Heart left ventricle (tissue), 16 donors: ENCODE measurements around the gene DOCK4. TPM values are rescaled to one million over a fixed set of nuclear protein-coding genes. Genes with fewer than 3 reads are reported as not detected.

Experiments
- ATAC-seq, 4 donors: fragments of 200-7000 bp; cut with Tn5 transposase; one replicate each; pipeline ENCODE4 v1.9.1; 2020 to 2022; ENCODE audit warnings: moderate library complexity in 4 of 4, mild to moderate bottlenecking in 3 of 4, moderate number of reproducible peaks in 1 of 4
- DNase-seq, 5 donors: peaks; one replicate each; pipeline ENCODE4 v3.0.0-alpha.2; 2020
- H3K27ac ChIP-seq, 12 donors: fragments of 200-600 bp; sonication (generic) in 4 of 12; one replicate each; pipeline versions ENCODE4 v1.5.0 to v1.8.0; 2016 to 2022; ENCODE audit warnings: mild to moderate bottlenecking in 2 of 12
- H3K27me3 ChIP-seq, 9 donors: fragments of 200-600 bp; sonication (generic) in 2 of 9; one replicate each; pipeline versions ENCODE4 v1.5.1 to v1.8.0; 2016 to 2022; ENCODE audit warnings: mild to moderate bottlenecking in 3 of 9
- H3K36me3 ChIP-seq, 9 donors: fragments of 200-600 bp; sonication (generic) in 2 of 9; one replicate each; pipeline versions ENCODE4 v1.5.0 to v1.8.0; 2018 to 2022; ENCODE audit warnings: mild to moderate bottlenecking in 2 of 9
- H3K4me1 ChIP-seq, 12 donors: fragments of 200-600 bp; sonication (generic) in 4 of 12; one replicate each; pipeline versions ENCODE4 v1.5.0 to v1.8.0; 2016 to 2022; ENCODE audit warnings: mild to moderate bottlenecking in 3 of 12
- H3K4me3 ChIP-seq, 12 donors: fragments of 200-600 bp; sonication (generic) in 4 of 12; one replicate each; pipeline versions ENCODE4 v1.5.0 to v1.8.0; 2017 to 2022; ENCODE audit warnings: mild to moderate bottlenecking in 9 of 12, moderate library complexity in 4 of 12
- H3K9me3 ChIP-seq, 12 donors: fragments of 200-600 bp; sonication (generic) in 4 of 12; one replicate each; pipeline versions ENCODE4 v1.5.0 to v1.8.0; 2016 to 2022; ENCODE audit warnings: mild to moderate bottlenecking in 1 of 12
- CTCF ChIP-seq, 12 donors: fragments of 200-600 bp; sonication (generic) in 4 of 12; IDR thresholded peaks; one replicate each; pipeline versions ENCODE4 v1.5.0 to v1.8.0; 2018 to 2022; ENCODE audit warnings: antibody characterized with exemption in 12 of 12, mild to moderate bottlenecking in 5 of 12
- POLR2A ChIP-seq, 2 donors: fragments of 450-650 bp; IDR thresholded peaks; one replicate each; pipeline ENCODE4 v1.6.1; 2017; ENCODE audit warnings: antibody characterized with exemption in 2 of 2, mild to moderate bottlenecking in 2 of 2, moderate library complexity in 2 of 2
- WGBS, 4 donors: extraction: QIAGEN DNeasy Blood & Tissue Kit in 2 of 4; methylation state at CpG; one replicate each; pipeline versions ENCODE4 v1.1.5 to v1.1.7; 2013 to 2018; 5-methylcytosine and 5-hydroxymethylcytosine counted together
- intact Hi-C, 10 donors: fragments of 100-400 bp; cut with DNase I; formaldehyde crosslinking; loops; one replicate each; pipeline versions ENCODE4 v1.11.1 to v1.14.2; 2022
- polyA plus RNA-seq, 2 donors: library from polyadenylated mRNA; stranded (reverse); fragments of 200-250 nt; gene quantifications; one replicate each; pipeline ENCODE4 v1.2.3, GENCODE V29; 2013
- total RNA-seq, 9 donors: library from RNA; depleted of rRNA in 2 of 9; stranded (reverse); fragments of >200 nt in 2 of 9; fragmentation: NEBNext Ultra II Directional in 3 of 9; extraction: Animal tissue kit (Norgen Biotek cat#: 25700) in 3 of 9; gene quantifications; one replicate each; pipeline versions ENCODE4 v1.1.0 to v1.2.4, GENCODE V29; 2016 to 2023
- donor health status: ischemic (EF 13 %, LVEDD 7.1; RV severe dilation, severe dysfunction).
- donor health status: healthy with polysubstance abuse.
- donor health status: DM: no; HTN: yes; CAD: no.
- donor health status: DM: no; HTN: no; CAD: no.
- donor health status: ischemic (EF 25% LVEDD 6.9; RV normal size, moderate dysfunction).
- donor health status: ischemic (EF 25% LVEDD 5.7; RV mildly dilated, moderate dysfunction).
- donor health status: healthy.
- donor health status: DM: yes; HTN: yes; CAD: no.
- donor health status: ischemic (EF 35%, LVEDD 5.7; RV mildly dilated, moderate dysfunction).
- donor health status: nonischemic (EF 11% LVEDD 7.7; RV severe dilation, severe dysfunction).
- donor health status: DM: yes; HTN: yes; CAD: no.
- donor health status: PGD.
- donor health status: ischemic (EF 29% LVEDD 5.4; RV normal size, mild dysfunction).
- donor health status: nonischemic (EF 23%, LVEDD 6.1; RV moderate dilation, normal function).

DOCK4 gene
- total and polyA plus RNA-seq, 11 donors: 5.1 to 40.8 (median 13.1) TPM

GRCh38 chr7:112061051-112061450, 145.1 kb downstream of the DOCK4 start:
- WGBS, 4 donors: 86 to 93% (median 91%) methylated on average over 3 of the region's 3 CpGs
- no peak overlapping the region for H3K4me3 ChIP-seq
- H3K4me1 ChIP-seq: peaks cover 0 to 25% (median 6%) of the 10 kb centered on the region in 12 donors
- no peak for DNase-seq
- no peak for TF ChIP-seq POLR2A (IDR thresholded peaks at IDR 0.05)
- TF ChIP-seq CTCF (IDR thresholded peaks at IDR 0.05): no peak
- H3K27ac ChIP-seq: no peak overlapping the region
- H3K36me3 ChIP-seq: no peaks in the 10 kb centered on the region
- H3K9me3 ChIP-seq: no peaks in the 10 kb centered on the region
- no peaks in the 10 kb centered on the region for H3K27me3 ChIP-seq
- ATAC-seq: no peak
- intact Hi-C loops: no loop called here

DNA sequence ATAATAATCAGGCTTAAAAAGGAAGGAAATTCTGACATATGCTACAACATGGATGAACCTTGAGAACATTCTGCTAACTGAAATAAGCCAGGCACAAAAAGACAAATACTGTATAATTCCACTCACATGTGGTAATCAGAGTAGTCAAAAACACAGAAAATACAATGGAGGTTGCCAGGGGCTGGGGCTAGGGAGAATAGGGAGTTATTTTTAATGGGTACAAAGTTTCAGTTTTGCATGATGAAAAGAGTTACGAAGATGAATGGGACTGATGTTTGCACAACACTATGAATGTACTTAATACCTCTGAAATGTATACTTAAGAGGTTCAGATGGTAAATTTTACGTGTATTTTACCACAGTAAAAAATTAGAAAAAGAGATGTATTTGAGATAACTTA, 145.6 kb downstream of the DOCK4 start:
- DNase-seq (no peak), ATAC-seq (no peak)
- WGBS, 4 donors: 95 to 97% (median 97%) methylated on average over 2 of the region's 2 CpGs
- Histone ChIP-seq H3K9me3 (no peaks in the 10 kb centered on the region), H3K27me3 (no peaks in the 10 kb centered on the region), H3K27ac (no peak overlapping the region), H3K36me3 (no peaks in the 10 kb centered on the region), H3K4me1 (peaks cover 0 to 25% (median 6%) of the 10 kb centered on the region in 12 donors), H3K4me3 (no peak overlapping the region)
- TF ChIP-seq POLR2A (IDR thresholded peaks at IDR 0.05): no peak
- TF ChIP-seq CTCF (IDR thresholded peaks at IDR 0.05): no peak
- intact Hi-C loops: no loop called here

- Histone ChIP-seq H3K4me1 (peaks cover 0 to 25% (median 6%) of the 10 kb centered on the region in 12 donors), H3K4me3 (no peak overlapping the region), H3K36me3 (no peaks in the 10 kb centered on the region), H3K27me3 (no peaks in the 10 kb centered on the region), H3K27ac (no peak overlapping the region), H3K9me3 (no peaks in the 10 kb centered on the region)
- ATAC-seq (no peak), DNase-seq (no peak)
- TF ChIP-seq CTCF (IDR thresholded peaks at IDR 0.05) (no peak), POLR2A (IDR thresholded peaks at IDR 0.05) (no peak)
- 73 to 86% (median 79%) methylated on average over 1 of the region's 1 CpG for WGBS, 4 donors
- intact Hi-C loops: no loop called here
These were observed 146.5 kb downstream of the DOCK4 start for GRCh38 chr7:112059675-112060074.

GRCh38 chr7:112058686-112059085, 147.5 kb downstream of the DOCK4 start:
- WGBS, 4 donors: 61 to 80% (median 69%) methylated on average over 1 of the region's 1 CpG
- no peaks in the 10 kb centered on the region for H3K9me3 ChIP-seq
- TF ChIP-seq CTCF (IDR thresholded peaks at IDR 0.05) (no peak), POLR2A (IDR thresholded peaks at IDR 0.05) (no peak)
- intact Hi-C loops: no loop called here
- H3K36me3 ChIP-seq: no peaks in the 10 kb centered on the region
- DNase-seq (no peak), ATAC-seq (no peak)
- peak overlapping the region in 1 of 12 donors; percentile 17 for H3K27ac ChIP-seq
- H3K4me1 ChIP-seq: peaks cover 0 to 25% (median 6%) of the 10 kb centered on the region in 12 donors
- H3K4me3 ChIP-seq: no peak overlapping the region
- no peaks in the 10 kb centered on the region for H3K27me3 ChIP-seq
